NT2/D1 (cell line): ENCODE results near the gene BGN.

Experiments
- DNase-seq: peaks from one replicate; pipeline ENCODE4 v3.0.0-alpha.2; 2011; ENCODE audit warnings: low read depth, low spot score
- H3K27me3 ChIP-seq: 2 replicates; pipeline ENCODE4 v1.6.0; 2011; ENCODE audit warnings: mild to moderate bottlenecking; ENCODE audit not compliant: insufficient read length, insufficient read depth
- H3K36me3 ChIP-seq: 2 replicates; pipeline ENCODE4 v1.6.1; 2011; ENCODE audit warnings: mild to moderate bottlenecking, low read length, mixed read lengths; ENCODE audit not compliant: insufficient read depth, insufficient read length
- H3K4me1 ChIP-seq: 2 replicates; pipeline ENCODE4 v1.5.1; 2011; ENCODE audit not compliant: insufficient read depth, insufficient read length
- H3K4me3 ChIP-seq: 2 replicates; pipeline ENCODE4 v1.5.1; 2011; ENCODE audit warnings: low read depth; ENCODE audit not compliant: insufficient read length
- H3K9ac ChIP-seq: 2 replicates; pipeline ENCODE4 v1.6.0; 2011; ENCODE audit warnings: low read depth; ENCODE audit not compliant: insufficient read length
- H3K9me3 ChIP-seq: 2 replicates; pipeline ENCODE4 v1.5.1; 2011; ENCODE audit warnings: mild to moderate bottlenecking, low read length; ENCODE audit not compliant: insufficient read depth
- SUZ12 ChIP-seq: IDR thresholded peaks from 2 replicates; pipeline ENCODE4 v1.6.1; 2011; ENCODE audit not compliant: insufficient read length, insufficient read depth; ENCODE audit errors: extremely low read depth
- YY1 ChIP-seq: IDR thresholded peaks from 2 replicates; pipeline ENCODE4 v1.6.1; 2011; ENCODE audit not compliant: insufficient read length, insufficient read depth
- ZNF274 ChIP-seq: IDR thresholded peaks from 2 replicates; pipeline ENCODE4 v1.6.1; 2011; ENCODE audit warnings: mild to moderate bottlenecking, low read depth, low read length

The BGN gene

GRCh38 chrX:153486171-153486570 is 8.6 kb upstream of the BGN start:
- Histone ChIP-seq H3K4me3 (no peak overlapping the region), H3K36me3 (no peaks in the 10 kb centered on the region), H3K27me3 (no peaks in the 10 kb centered on the region), H3K4me1 (peaks cover 2% of the 10 kb centered on the region), H3K9ac (no peak overlapping the region), H3K9me3 (no peaks in the 10 kb centered on the region)
- DNase-seq: no peak
- TF ChIP-seq SUZ12: no peak
- TF ChIP-seq YY1: no peak
- no peak for TF ChIP-seq ZNF274

- Histone ChIP-seq H3K4me1 (peaks cover 2% of the 10 kb centered on the region), H3K27me3 (no peaks in the 10 kb centered on the region), H3K4me3 (no peak overlapping the region), H3K9me3 (no peaks in the 10 kb centered on the region), H3K9ac (no peak overlapping the region), H3K36me3 (no peaks in the 10 kb centered on the region)
- no peak for DNase-seq
- TF ChIP-seq SUZ12: no peak
- no peak for TF ChIP-seq YY1
- no peak for TF ChIP-seq ZNF274
Measured at GRCh38 chrX:153487590-153488071, 7.1 kb upstream of the BGN start.

- peaks cover 2% of the 10 kb centered on the region for H3K4me1 ChIP-seq
- no peak overlapping the region for H3K9ac ChIP-seq
- H3K9me3 ChIP-seq: no peaks in the 10 kb centered on the region
- no peak for DNase-seq
- H3K27me3 ChIP-seq: no peaks in the 10 kb centered on the region
- TF ChIP-seq YY1 (no peak), ZNF274 (no peak), SUZ12 (no peak)
- no peaks in the 10 kb centered on the region for H3K36me3 ChIP-seq
- no peak overlapping the region for H3K4me3 ChIP-seq
Measured at GRCh38 chrX:153488231-153488914, 6.4 kb upstream of the BGN start.

- H3K9ac ChIP-seq: no peak overlapping the region
- no peaks in the 10 kb centered on the region for H3K27me3 ChIP-seq
- no peaks in the 10 kb centered on the region for H3K36me3 ChIP-seq
- H3K9me3 ChIP-seq: no peaks in the 10 kb centered on the region
- no peak for DNase-seq
- TF ChIP-seq ZNF274 (no peak), SUZ12 (no peak), YY1 (no peak)
- peaks cover 2% of the 10 kb centered on the region for H3K4me1 ChIP-seq
- no peak overlapping the region for H3K4me3 ChIP-seq
Measured at GRCh38 chrX:153490217-153490930, 4.4 kb upstream of the BGN start.

GRCh38 chrX:153491351-153491914 is 3.3 kb upstream of the BGN start:
- Histone ChIP-seq H3K36me3 (no peaks in the 10 kb centered on the region), H3K4me3 (no peak overlapping the region), H3K4me1 (peaks cover 2% of the 10 kb centered on the region), H3K27me3 (no peaks in the 10 kb centered on the region), H3K9me3 (no peaks in the 10 kb centered on the region), H3K9ac (no peak overlapping the region)
- DNase-seq: no peak
- no peak for TF ChIP-seq SUZ12
- TF ChIP-seq ZNF274: no peak
- no peak for TF ChIP-seq YY1

GRCh38 chrX:153491918-153492317 is 2.9 kb upstream of the BGN start:
- peaks cover 2% of the 10 kb centered on the region for H3K4me1 ChIP-seq
- DNase-seq: no peak
- H3K9ac ChIP-seq: no peak overlapping the region
- TF ChIP-seq SUZ12 (no peak), ZNF274 (no peak), YY1 (no peak)
- H3K27me3 ChIP-seq: no peaks in the 10 kb centered on the region
- H3K4me3 ChIP-seq: no peak overlapping the region
- H3K36me3 ChIP-seq: no peaks in the 10 kb centered on the region
- no peaks in the 10 kb centered on the region for H3K9me3 ChIP-seq

GRCh38 chrX:153492543-153492942 is 2.2 kb upstream of the BGN start:
- no peaks in the 10 kb centered on the region for H3K4me1 ChIP-seq
- no peak for TF ChIP-seq SUZ12
- no peak for TF ChIP-seq YY1
- no peak for TF ChIP-seq ZNF274
- H3K9ac ChIP-seq: no peak overlapping the region
- DNase-seq: no peak
- H3K9me3 ChIP-seq: no peaks in the 10 kb centered on the region
- H3K36me3 ChIP-seq: no peaks in the 10 kb centered on the region
- H3K27me3 ChIP-seq: no peaks in the 10 kb centered on the region
- no peak overlapping the region for H3K4me3 ChIP-seq

- Histone ChIP-seq H3K36me3 (no peaks in the 10 kb centered on the region), H3K4me1 (no peaks in the 10 kb centered on the region), H3K9ac (no peak overlapping the region), H3K4me3 (no peak overlapping the region), H3K27me3 (no peaks in the 10 kb centered on the region), H3K9me3 (no peaks in the 10 kb centered on the region)
- no peak for DNase-seq
- TF ChIP-seq ZNF274 (no peak), SUZ12 (no peak), YY1 (no peak)
Measured at GRCh38 chrX:153493085-153493484, 1.7 kb upstream of the BGN start.
